Right atrium auricular region (tissue), 2 donors: ENCODE results near the gene NRCAM. TPM values are rescaled to one million over a fixed set of nuclear protein-coding genes. Genes with fewer than 3 reads are reported as not detected.

Source experiments
- DNase-seq: peaks from one replicate; pipeline ENCODE4 v3.0.0-alpha.2; 2019; ENCODE audit warnings: low spot score
- H3K27ac ChIP-seq, 2 donors: fragments of 200-600 bp; sonication (generic); 1 replicate in 1 of 2; 2 replicates in 1 of 2; pipeline ENCODE4 v1.5.1; 2016 to 2019
- H3K27me3 ChIP-seq, 2 donors: fragments of 200-600 bp; sonication (generic); one replicate each; pipeline versions ENCODE4 v1.5.1 to v1.6.0; 2017 to 2019
- H3K36me3 ChIP-seq: fragments of 200-600 bp; sonication (generic); one replicate; pipeline ENCODE4 v1.5.1; 2016
- H3K4me1 ChIP-seq, 2 donors: fragments of 200-600 bp; sonication (generic); one replicate each; pipeline versions ENCODE4 v1.5.1 to v1.6.0; 2017 to 2019
- H3K4me3 ChIP-seq, 2 donors: fragments of 200-600 bp; sonication (generic); 1 replicate in 1 of 2; 2 replicates in 1 of 2; pipeline ENCODE4 v1.5.1; 2017 to 2019; ENCODE audit warnings: mild to moderate bottlenecking in 1 of 2, moderate library complexity in 1 of 2
- H3K9me3 ChIP-seq, 2 donors: fragments of 200-600 bp; sonication (generic); one replicate each; pipeline ENCODE4 v1.5.1; 2019
- CTCF ChIP-seq, 2 donors: fragments of 200-600 bp; sonication (generic); IDR thresholded peaks; one replicate each; pipeline ENCODE4 v1.5.1; 2019; ENCODE audit warnings: antibody characterized with exemption in 2 of 2
- total RNA-seq, 2 donors: library from RNA; depleted of rRNA; stranded (reverse); fragments of >200 nt; gene quantifications; one replicate each; pipeline ENCODE4 v1.1.0, GENCODE V29; 2016

Gene NRCAM
- total RNA-seq, 2 donors from 2014 or later: 0.63 to 0.93 TPM

- H3K36me3 ChIP-seq: no peaks in the 10 kb centered on the region
- H3K4me3 ChIP-seq: no peak overlapping the region
- TF ChIP-seq CTCF (IDR thresholded peaks at IDR 0.05): no peak
- H3K4me1 ChIP-seq: no peaks in the 10 kb centered on the region
- no peak for DNase-seq
- H3K27me3 ChIP-seq: no peaks in the 10 kb centered on the region
- no peaks in the 10 kb centered on the region for H3K9me3 ChIP-seq
- H3K27ac ChIP-seq: no peak overlapping the region
These were observed 47.8 kb downstream of the NRCAM start for GRCh38 chr7:108408296-108408991.

DNA sequence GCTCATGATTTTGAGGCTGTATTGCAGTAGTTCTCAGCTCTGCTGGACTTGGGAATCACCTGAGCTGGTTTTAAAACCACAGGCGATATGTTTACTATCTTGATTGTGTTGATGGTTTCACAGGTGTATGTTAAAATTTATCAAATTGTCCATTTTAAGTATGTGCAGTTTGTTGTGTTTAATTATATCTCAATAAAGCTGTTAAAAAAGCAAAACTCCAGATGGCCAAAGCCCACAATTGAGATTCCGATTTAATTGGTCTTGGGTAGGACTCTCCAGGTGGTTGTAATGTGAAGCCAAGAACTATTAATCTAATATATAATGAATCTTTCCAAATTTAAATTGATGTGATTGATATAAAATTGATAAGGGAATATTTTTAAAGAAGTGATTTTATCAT is 48.6 kb downstream of the NRCAM start:
- DNase-seq: no peak
- Histone ChIP-seq H3K4me3 (no peak overlapping the region), H3K27me3 (no peaks in the 10 kb centered on the region), H3K36me3 (no peaks in the 10 kb centered on the region), H3K9me3 (no peaks in the 10 kb centered on the region), H3K4me1 (no peaks in the 10 kb centered on the region), H3K27ac (no peak overlapping the region)
- TF ChIP-seq CTCF (IDR thresholded peaks at IDR 0.05): no peak

- no peaks in the 10 kb centered on the region for H3K36me3 ChIP-seq
- H3K4me3 ChIP-seq: no peak overlapping the region
- no peak for TF ChIP-seq CTCF (IDR thresholded peaks at IDR 0.05)
- H3K27me3 ChIP-seq: no peaks in the 10 kb centered on the region
- no peaks in the 10 kb centered on the region for H3K4me1 ChIP-seq
- no peak overlapping the region for H3K27ac ChIP-seq
- DNase-seq: no peak
- H3K9me3 ChIP-seq: no peaks in the 10 kb centered on the region
These were observed 49.9 kb downstream of the NRCAM start for GRCh38 chr7:108406222-108406890.

DNA sequence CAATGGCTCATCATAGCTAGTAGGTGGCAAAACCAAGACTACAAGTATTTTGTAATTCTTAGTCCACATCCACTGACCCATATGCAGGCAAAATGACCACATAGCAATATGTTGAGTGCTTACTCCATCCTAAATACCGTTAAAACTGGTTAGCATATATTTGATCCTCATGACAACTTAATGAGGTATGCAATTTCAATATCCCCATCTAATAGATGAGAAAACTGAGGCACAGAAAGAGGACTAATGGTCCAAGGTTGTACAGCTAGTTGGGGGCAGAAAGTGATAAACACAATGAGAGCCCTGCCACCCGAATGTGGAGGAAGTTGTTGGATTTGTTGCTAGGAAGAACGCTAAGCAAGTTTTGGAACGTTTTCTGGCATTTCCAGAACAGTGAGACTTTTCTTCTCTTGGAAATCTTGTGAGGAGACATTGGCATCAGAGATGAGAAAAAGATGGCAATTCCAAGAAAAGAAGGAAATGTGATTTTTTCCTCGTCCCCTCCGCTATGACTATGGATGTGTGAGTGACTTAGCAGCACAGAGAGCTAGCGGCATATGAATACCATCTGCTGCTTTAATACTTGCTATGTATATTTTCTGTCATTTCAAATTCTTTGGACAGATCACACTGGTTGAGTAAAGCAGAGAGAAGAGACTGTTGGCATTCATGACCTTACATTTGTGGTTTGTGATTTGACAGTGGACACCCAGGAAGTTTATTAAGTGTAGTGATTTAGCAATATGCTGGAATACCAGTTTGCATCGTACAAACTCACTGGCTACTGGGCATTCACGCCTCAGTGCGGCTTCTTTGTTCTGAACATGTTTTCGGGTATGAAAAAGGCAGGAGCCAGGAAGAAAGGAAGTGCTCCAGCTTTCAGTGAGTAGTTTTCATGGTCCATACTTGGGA is 51.5 kb downstream of the NRCAM start:
- Histone ChIP-seq H3K27ac (no peak overlapping the region), H3K36me3 (no peaks in the 10 kb centered on the region), H3K9me3 (no peaks in the 10 kb centered on the region), H3K27me3 (no peaks in the 10 kb centered on the region), H3K4me3 (no peak overlapping the region), H3K4me1 (no peaks in the 10 kb centered on the region)
- no peak for DNase-seq
- TF ChIP-seq CTCF (IDR thresholded peaks at IDR 0.05): no peak

GRCh38 chr7:108403597-108404217 is 52.5 kb downstream of the NRCAM start:
- no peaks in the 10 kb centered on the region for H3K9me3 ChIP-seq
- H3K36me3 ChIP-seq: no peaks in the 10 kb centered on the region
- TF ChIP-seq CTCF (IDR thresholded peaks at IDR 0.05): no peak
- no peak for DNase-seq
- no peak overlapping the region for H3K27ac ChIP-seq
- H3K4me1 ChIP-seq: no peaks in the 10 kb centered on the region
- no peak overlapping the region for H3K4me3 ChIP-seq
- no peaks in the 10 kb centered on the region for H3K27me3 ChIP-seq
